Measurements from ENCODE around the gene APEX1. TPM values are rescaled to one million over a fixed set of nuclear protein-coding genes. Genes with fewer than 3 reads are reported as not detected.

The APEX1 gene
- total and polyA plus RNA-seq, 2 experiments from 2014 or later = 89.8 to 124 TPM

GRCh38 chr14:20427231-20428009, 27.6 kb upstream of the APEX1 start:
- Histone ChIP-seq H3F3A (ENCODE audit: insufficient read depth) (no peaks in the 10 kb centered on the region), H4K20me1 (ENCODE audit: insufficient read depth) (no peaks in the 10 kb centered on the region), H3K36me3 (ENCODE audit: low read depth) (no peaks in the 10 kb centered on the region), H3K4me3 (no peak overlapping the region), H3K9me2 (ENCODE audit: insufficient read depth) (no peaks in the 10 kb centered on the region), H3K79me2 (ENCODE audit: insufficient read depth) (no peaks in the 10 kb centered on the region), H3K27me3 (replicated peaks; ENCODE audit: insufficient read depth) (no peaks in the 10 kb centered on the region), H3K4me1 (ENCODE audit: insufficient read depth) (no peaks in the 10 kb centered on the region), H3K27ac (no peak overlapping the region), H3K9ac (no peak overlapping the region), H2AFZ (peak overlapping the region; percentile 78), H3K9me3 (ENCODE audit: low read depth) (no peaks in the 10 kb centered on the region), H3K4me2 (ENCODE audit: unreplicated experiment) (peak overlapping the region; percentile 33)
- 58 to 61% methylated on average over 5 of the region's 5 CpGs for WGBS, 2 experiments (ENCODE audit: low coverage in 1 of 2, low lambda C conversion rate in 2 of 2, missing lambda C conversion rate in 2 of 2)
- TF ChIP-seq EZH2phosphoT487 (IDR thresholded peaks at IDR 0.05; ENCODE audit: insufficient read depth, low read depth) = no peak
- TF ChIP-seq EZH2 (IDR thresholded peaks at IDR 0.05; ENCODE audit: insufficient read depth, poor library complexity, severe bottlenecking) = no peak
- peak; percentile 83 for DNase-seq
- in situ Hi-C loops (cut with MboI) = no loop called here

GRCh38 chr14:20428010-20428365, 27.0 kb upstream of the APEX1 start:
- no peaks in the 10 kb centered on the region for H3K9me3 ChIP-seq (ENCODE audit: low read depth)
- no peaks in the 10 kb centered on the region for H3F3A ChIP-seq (ENCODE audit: insufficient read depth)
- no peaks in the 10 kb centered on the region for H3K79me2 ChIP-seq (ENCODE audit: insufficient read depth)
- H3K27me3 ChIP-seq (replicated peaks; ENCODE audit: insufficient read depth) = no peaks in the 10 kb centered on the region
- H3K4me1 ChIP-seq (ENCODE audit: insufficient read depth) = no peaks in the 10 kb centered on the region
- DNase-seq = no peak
- no peaks in the 10 kb centered on the region for H3K36me3 ChIP-seq (ENCODE audit: low read depth)
- H4K20me1 ChIP-seq (ENCODE audit: insufficient read depth) = no peaks in the 10 kb centered on the region
- in situ Hi-C loops (cut with MboI) = no loop called here
- H3K27ac ChIP-seq = no peak overlapping the region
- peak overlapping the region; percentile 78; the same call in 1 of the 2 replicates for H2AFZ ChIP-seq
- H3K4me2 ChIP-seq (ENCODE audit: unreplicated experiment) = no peak overlapping the region
- no peak overlapping the region for H3K4me3 ChIP-seq
- no peaks in the 10 kb centered on the region for H3K9me2 ChIP-seq (ENCODE audit: insufficient read depth)
- TF ChIP-seq EZH2phosphoT487 (IDR thresholded peaks at IDR 0.05; ENCODE audit: insufficient read depth, low read depth) (no peak), EZH2 (IDR thresholded peaks at IDR 0.05; ENCODE audit: insufficient read depth, poor library complexity, severe bottlenecking) (no peak)
- WGBS, 2 experiments (ENCODE audit: low coverage in 1 of 2, low lambda C conversion rate in 2 of 2, missing lambda C conversion rate in 2 of 2) = 73 to 79% methylated on average over 5 of the region's 5 CpGs
- no peak overlapping the region for H3K9ac ChIP-seq

- no peak overlapping the region for H3K4me2 ChIP-seq (ENCODE audit: unreplicated experiment)
- no peak overlapping the region for H3K9ac ChIP-seq
- H3F3A ChIP-seq (ENCODE audit: insufficient read depth) = no peaks in the 10 kb centered on the region
- no peaks in the 10 kb centered on the region for H3K36me3 ChIP-seq (ENCODE audit: low read depth)
- no peaks in the 10 kb centered on the region for H3K9me2 ChIP-seq (ENCODE audit: insufficient read depth)
- WGBS, 2 experiments (ENCODE audit: low coverage in 1 of 2, low lambda C conversion rate in 2 of 2, missing lambda C conversion rate in 2 of 2) = 59 to 61% methylated on average over 5 of the region's 5 CpGs
- TF ChIP-seq EZH2 (IDR thresholded peaks at IDR 0.05; ENCODE audit: insufficient read depth, poor library complexity, severe bottlenecking) (no peak), EZH2phosphoT487 (IDR thresholded peaks at IDR 0.05; ENCODE audit: insufficient read depth, low read depth) (no peak)
- no peaks in the 10 kb centered on the region for H3K79me2 ChIP-seq (ENCODE audit: insufficient read depth)
- DNase-seq = no peak
- no peak overlapping the region for H2AFZ ChIP-seq
- no peaks in the 10 kb centered on the region for H3K9me3 ChIP-seq (ENCODE audit: low read depth)
- no peaks in the 10 kb centered on the region for H4K20me1 ChIP-seq (ENCODE audit: insufficient read depth)
- no peaks in the 10 kb centered on the region for H3K27me3 ChIP-seq (replicated peaks; ENCODE audit: insufficient read depth)
- H3K27ac ChIP-seq = no peak overlapping the region
- no peak overlapping the region for H3K4me3 ChIP-seq
- in situ Hi-C loops (cut with MboI) = no loop called here
- H3K4me1 ChIP-seq (ENCODE audit: insufficient read depth) = no peaks in the 10 kb centered on the region
Measured at GRCh38 chr14:20428802-20429201, 26.2 kb upstream of the APEX1 start.

DNA sequence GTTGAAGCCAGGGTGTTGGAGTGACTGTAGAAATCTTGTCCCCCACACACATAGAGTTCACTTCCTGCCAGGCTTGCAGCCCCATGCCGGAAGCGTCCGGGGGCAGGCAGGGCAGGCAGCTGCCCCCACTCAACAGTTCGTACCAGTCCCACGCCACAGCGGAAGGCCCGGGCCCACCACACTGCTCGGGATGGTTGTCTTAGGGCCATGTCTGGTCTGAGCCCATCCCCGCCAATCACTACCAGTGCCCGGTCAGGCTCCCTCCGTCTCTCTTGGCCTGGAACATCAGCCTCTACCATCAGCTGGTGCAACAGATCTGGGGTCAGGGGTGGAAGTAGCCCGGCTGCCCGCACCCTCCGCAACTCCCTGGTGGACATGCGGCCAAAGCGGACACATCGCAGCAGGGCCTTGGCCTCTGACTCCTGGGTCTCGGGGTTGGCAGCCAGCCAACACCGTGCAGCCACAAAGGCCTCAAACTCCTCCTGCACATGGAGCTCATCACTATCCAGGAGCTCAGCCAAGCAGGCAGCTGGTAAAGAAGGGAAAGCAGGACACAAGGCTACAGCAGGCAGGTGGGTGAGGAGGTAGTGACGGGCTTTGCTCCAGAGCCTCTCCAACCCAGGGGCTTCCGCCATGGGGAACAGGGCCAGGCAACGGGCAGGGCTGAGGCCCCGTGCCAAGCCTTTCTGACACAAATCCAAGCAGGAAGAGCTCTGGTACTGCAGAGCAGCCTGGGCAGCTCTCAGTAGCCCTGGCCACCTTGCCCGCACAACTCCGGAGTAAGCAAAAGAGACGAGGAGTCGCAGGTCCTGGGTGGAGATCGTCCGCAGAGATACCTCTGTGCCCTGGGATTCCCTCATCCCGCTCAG, 25.0 kb upstream of the APEX1 start:
- Histone ChIP-seq H3K27ac (no peak overlapping the region), H3K4me2 (ENCODE audit: unreplicated experiment) (no peak overlapping the region), H3K36me3 (ENCODE audit: low read depth) (no peaks in the 10 kb centered on the region), H2AFZ (no peak overlapping the region), H3K9me2 (ENCODE audit: insufficient read depth) (no peaks in the 10 kb centered on the region), H3K27me3 (replicated peaks; ENCODE audit: insufficient read depth) (no peaks in the 10 kb centered on the region), H3K9me3 (ENCODE audit: low read depth) (no peaks in the 10 kb centered on the region), H3K4me3 (no peak overlapping the region), H3F3A (ENCODE audit: insufficient read depth) (no peaks in the 10 kb centered on the region), H3K79me2 (ENCODE audit: insufficient read depth) (no peaks in the 10 kb centered on the region), H3K9ac (no peak overlapping the region), H4K20me1 (ENCODE audit: insufficient read depth) (no peaks in the 10 kb centered on the region), H3K4me1 (ENCODE audit: insufficient read depth) (no peaks in the 10 kb centered on the region)
- in situ Hi-C loops (cut with MboI) = no loop called here
- DNase-seq = no peak
- no peak for TF ChIP-seq EZH2 (IDR thresholded peaks at IDR 0.05; ENCODE audit: insufficient read depth, poor library complexity, severe bottlenecking)
- no peak for TF ChIP-seq EZH2phosphoT487 (IDR thresholded peaks at IDR 0.05; ENCODE audit: insufficient read depth, low read depth)
- WGBS, 2 experiments (ENCODE audit: low coverage in 1 of 2, low lambda C conversion rate in 2 of 2, missing lambda C conversion rate in 2 of 2) = 77 to 78% methylated on average over 29 of the region's 30 CpGs

All from GM23248 (cell line).